Neural crest cell (in vitro differentiated cells): ENCODE measurements around the gene MARK3. TPM values are rescaled to one million over a fixed set of nuclear protein-coding genes. Genes with fewer than 3 reads are reported as not detected.

ENCODE experiments used
- DNase-seq: peaks from one replicate; pipeline ENCODE4 v3.0.0; 2021; ENCODE audit warnings: low read depth, mixed read lengths, low spot score
- H3K27ac Mint-ChIP-seq: one replicate; pipeline ENCODE4 v1.8.0; 2021; ENCODE audit warnings: mild to moderate bottlenecking, mixed read lengths; ENCODE audit not compliant: unreplicated experiment
- H3K27me3 Mint-ChIP-seq: 2 replicates; pipeline ENCODE4 v1.8.0; 2021; ENCODE audit warnings: low read depth, mild to moderate bottlenecking, mixed read lengths
- H3K36me3 Mint-ChIP-seq: 2 replicates; pipeline ENCODE4 v1.8.0; 2021; ENCODE audit warnings: low read depth, mild to moderate bottlenecking, mixed read lengths
- H3K4me1 Mint-ChIP-seq: 2 replicates; pipeline ENCODE4 v1.8.0; 2021; ENCODE audit warnings: mixed read lengths
- H3K4me3 Mint-ChIP-seq: one replicate; pipeline ENCODE4 v1.8.0; 2021; ENCODE audit warnings: mild to moderate bottlenecking, mixed read lengths
- H3K9me3 Mint-ChIP-seq: 2 replicates; pipeline ENCODE4 v1.8.0; 2021; ENCODE audit warnings: mixed read lengths
- total RNA-seq: library from RNA; stranded (reverse); gene quantifications from 2 replicates; pipeline ENCODE4 v1.2.1, GENCODE V29; 2021
- TF ChIP-seq, protein P1 (sequence below): fragments of 200-600 bp; sonication (generic); conservative IDR thresholded peaks from 2 replicates; pipeline ENCODE4 v1.5.0; 2021; ENCODE audit warnings: antibody characterized with exemption, mild to moderate bottlenecking

The MARK3 gene
- total RNA-seq, 1 donor from 2014 or later = 98.8 TPM

DNA sequence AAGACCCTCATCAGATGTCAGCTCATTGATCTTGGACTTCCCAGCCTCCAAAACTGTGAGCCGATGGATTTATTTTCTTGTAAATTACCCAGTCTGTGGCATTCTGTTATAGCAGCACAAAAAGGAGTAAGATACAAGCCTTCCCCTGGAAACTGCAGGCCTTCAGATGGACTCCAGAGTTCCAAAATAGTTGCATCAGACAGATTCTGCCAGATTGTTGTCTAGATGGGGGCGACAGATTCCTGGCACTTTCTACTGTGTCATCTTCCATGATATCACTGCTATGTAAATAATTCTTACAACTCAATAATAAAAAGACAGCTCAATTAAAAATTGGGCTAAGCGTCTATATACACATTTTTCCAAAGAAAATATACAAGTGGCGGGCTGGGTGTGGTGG is 17.2 kb upstream of the MARK3 start:
- Mint-ChIP-seq H3K4me3 (no peak overlapping the region), H3K27ac (no peak overlapping the region), H3K9me3 (peaks cover 6% of the 10 kb centered on the region), H3K36me3 (peaks cover 7% of the 10 kb centered on the region), H3K27me3 (peaks cover 6% of the 10 kb centered on the region), H3K4me1 (peaks cover 13% of the 10 kb centered on the region)
- DNase-seq = no peak
- TF ChIP-seq, protein P1, sequence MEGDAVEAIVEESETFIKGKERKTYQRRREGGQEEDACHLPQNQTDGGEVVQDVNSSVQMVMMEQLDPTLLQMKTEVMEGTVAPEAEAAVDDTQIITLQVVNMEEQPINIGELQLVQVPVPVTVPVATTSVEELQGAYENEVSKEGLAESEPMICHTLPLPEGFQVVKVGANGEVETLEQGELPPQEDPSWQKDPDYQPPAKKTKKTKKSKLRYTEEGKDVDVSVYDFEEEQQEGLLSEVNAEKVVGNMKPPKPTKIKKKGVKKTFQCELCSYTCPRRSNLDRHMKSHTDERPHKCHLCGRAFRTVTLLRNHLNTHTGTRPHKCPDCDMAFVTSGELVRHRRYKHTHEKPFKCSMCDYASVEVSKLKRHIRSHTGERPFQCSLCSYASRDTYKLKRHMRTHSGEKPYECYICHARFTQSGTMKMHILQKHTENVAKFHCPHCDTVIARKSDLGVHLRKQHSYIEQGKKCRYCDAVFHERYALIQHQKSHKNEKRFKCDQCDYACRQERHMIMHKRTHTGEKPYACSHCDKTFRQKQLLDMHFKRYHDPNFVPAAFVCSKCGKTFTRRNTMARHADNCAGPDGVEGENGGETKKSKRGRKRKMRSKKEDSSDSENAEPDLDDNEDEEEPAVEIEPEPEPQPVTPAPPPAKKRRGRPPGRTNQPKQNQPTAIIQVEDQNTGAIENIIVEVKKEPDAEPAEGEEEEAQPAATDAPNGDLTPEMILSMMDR = no peak

DNA sequence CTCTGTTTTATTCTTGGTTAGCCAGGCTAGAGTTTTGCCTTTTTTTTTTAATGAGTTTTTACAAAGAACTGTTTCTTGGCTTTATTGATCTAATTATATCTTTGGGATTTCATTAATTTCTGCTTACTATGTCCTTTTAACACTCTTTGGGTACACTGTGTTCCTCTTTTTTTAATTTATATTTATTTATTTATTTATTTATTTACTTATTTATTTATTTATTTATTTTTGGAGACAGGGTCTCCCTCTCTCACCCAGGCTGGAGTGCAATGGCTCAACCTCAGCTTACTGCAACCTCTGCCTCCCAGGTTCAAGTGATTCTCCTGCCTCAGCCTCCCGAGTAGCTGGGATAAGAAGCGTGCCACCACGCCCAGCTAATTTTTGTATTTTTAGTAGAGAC is 15.1 kb upstream of the MARK3 start:
- DNase-seq = no peak
- H3K9me3 Mint-ChIP-seq = no peaks in the 10 kb centered on the region
- no peaks in the 10 kb centered on the region for H3K36me3 Mint-ChIP-seq
- no peak overlapping the region for H3K4me3 Mint-ChIP-seq
- TF ChIP-seq, protein P1 = no peak
- no peak overlapping the region for H3K27ac Mint-ChIP-seq
- H3K27me3 Mint-ChIP-seq = peaks cover 3% of the 10 kb centered on the region
- H3K4me1 Mint-ChIP-seq = peaks cover 17% of the 10 kb centered on the region

DNA sequence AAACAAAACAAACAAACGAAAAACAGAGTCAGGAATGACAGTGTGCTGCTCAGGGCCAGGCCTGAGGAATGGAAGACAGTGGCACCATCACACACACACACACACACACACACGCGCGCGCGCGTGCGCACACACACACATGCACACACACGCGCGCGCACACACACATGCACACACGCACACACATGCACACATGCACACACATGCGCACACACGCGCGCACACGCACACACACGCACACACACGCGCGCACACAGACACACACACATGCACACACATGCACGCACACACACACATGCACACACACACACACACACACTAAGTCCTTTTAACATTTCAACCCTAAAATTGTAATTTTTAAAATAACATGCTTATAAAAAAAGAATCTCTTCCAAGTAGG is 13.2 kb upstream of the MARK3 start:
- peaks cover 17% of the 10 kb centered on the region for H3K4me1 Mint-ChIP-seq
- TF ChIP-seq, protein P1 = no peak
- H3K27me3 Mint-ChIP-seq = peaks cover 3% of the 10 kb centered on the region
- no peak for DNase-seq
- H3K36me3 Mint-ChIP-seq = no peaks in the 10 kb centered on the region
- no peak overlapping the region for H3K27ac Mint-ChIP-seq
- no peak overlapping the region for H3K4me3 Mint-ChIP-seq
- no peaks in the 10 kb centered on the region for H3K9me3 Mint-ChIP-seq

DNA sequence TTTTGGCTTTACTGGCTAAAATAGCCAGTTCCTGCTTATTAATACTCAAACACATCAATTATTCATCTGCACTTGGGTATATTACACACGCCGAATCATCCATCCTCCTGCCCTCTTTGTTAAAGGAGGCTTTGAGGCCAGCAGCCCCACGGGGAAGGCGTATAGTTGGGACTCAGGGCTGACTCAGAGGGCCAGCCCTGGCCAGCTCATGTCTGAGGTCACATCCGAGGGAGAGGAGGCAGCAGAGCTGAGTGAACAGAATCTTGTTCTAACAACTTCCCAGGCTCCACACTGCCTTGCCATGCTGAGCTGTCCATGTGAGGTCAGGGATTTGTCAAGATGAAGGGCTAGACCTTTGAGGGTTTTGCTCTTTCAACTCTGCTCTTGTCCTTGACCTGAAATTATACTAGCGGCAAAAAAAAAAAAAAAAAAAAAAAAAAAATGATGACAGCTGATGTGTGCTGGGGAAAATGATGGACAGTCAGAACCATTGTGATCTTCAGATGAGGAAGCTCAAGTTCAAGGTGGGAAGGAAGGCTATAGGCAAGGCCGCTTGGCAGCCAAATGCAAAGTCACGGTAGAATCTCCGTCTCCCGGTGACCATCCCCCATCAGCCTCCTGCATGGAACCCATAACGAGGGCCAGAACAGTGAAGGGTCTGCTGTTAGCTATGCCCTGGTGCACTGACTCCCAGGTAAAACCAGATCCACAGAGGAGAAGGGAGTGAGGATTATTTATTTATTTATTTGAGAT is 12.5 kb upstream of the MARK3 start:
- TF ChIP-seq, protein P1 = no peak
- Mint-ChIP-seq H3K36me3 (no peaks in the 10 kb centered on the region), H3K9me3 (no peaks in the 10 kb centered on the region), H3K4me3 (no peak overlapping the region), H3K27ac (peak overlapping the region; percentile 53), H3K27me3 (peaks cover 3% of the 10 kb centered on the region), H3K4me1 (peaks cover 17% of the 10 kb centered on the region)
- no peak for DNase-seq

DNA sequence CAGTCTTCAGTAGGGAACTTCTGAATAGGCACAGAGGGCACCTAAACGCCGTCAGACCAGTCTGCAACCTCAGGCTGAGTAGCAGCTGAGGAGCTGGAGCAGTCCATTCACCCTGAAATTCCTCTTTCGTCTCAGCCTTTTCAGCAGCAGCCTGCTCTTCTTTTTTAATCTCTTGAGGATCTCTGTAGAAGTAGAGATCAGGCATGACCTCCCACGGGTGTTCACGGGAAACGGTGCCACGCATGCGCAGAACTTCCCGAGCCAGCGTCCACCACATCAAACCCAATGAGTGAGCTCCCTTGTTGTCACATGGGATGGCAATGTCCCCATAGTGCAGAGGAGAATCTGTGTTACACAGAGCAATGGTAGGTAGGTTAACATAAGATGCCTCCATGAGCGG is 11.1 kb upstream of the MARK3 start:
- H3K27me3 Mint-ChIP-seq = peaks cover 14% of the 10 kb centered on the region
- no peak overlapping the region for H3K27ac Mint-ChIP-seq
- peaks cover 17% of the 10 kb centered on the region for H3K4me1 Mint-ChIP-seq
- no peak for DNase-seq
- H3K9me3 Mint-ChIP-seq = no peaks in the 10 kb centered on the region
- no peak overlapping the region for H3K4me3 Mint-ChIP-seq
- TF ChIP-seq, protein P1 = no peak
- H3K36me3 Mint-ChIP-seq = no peaks in the 10 kb centered on the region
